Testis (tissue), 2 donors: ENCODE measurements around the gene FAM20B.

ENCODE experiments used
- CTCF ChIP-seq, 3 experiments: fragments of 450-650 bp in 2 of 3; fragments of 200-600 bp in 1 of 3; sonication (generic) in 1 of 3; IDR thresholded peaks; one replicate each; pipeline ENCODE4 v1.5.1; 2016 to 2019; ENCODE audit warnings: antibody characterized with exemption in 3 of 3, mild to moderate bottlenecking in 2 of 3, moderate library complexity in 1 of 3
- POLR2A ChIP-seq: fragments of 450-650 bp; IDR thresholded peaks from one replicate; pipeline ENCODE4 v1.6.1; 2017; ENCODE audit warnings: antibody characterized with exemption, mild to moderate bottlenecking, moderate library complexity

GRCh38 chr1:179043907-179044306, 18.2 kb downstream of the FAM20B start:
- TF ChIP-seq CTCF (IDR thresholded peaks at IDR 0.05) (no peak), POLR2A (no peak)
